ENCODE data around the gene TCF4. TPM values are rescaled to one million over a fixed set of nuclear protein-coding genes. Genes with fewer than 3 reads are reported as not detected.

Gene TCF4
- polyA plus RNA-seq, 1 of the 3 experiments (the other 2 are of a cell fraction) = 39.1 TPM

GRCh38 chr18:55243857-55244256 is 344.1 kb downstream of the TCF4 start:
- CTCF ChIA-PET = interaction anchor here (0.7 to 4.6 kb wide), 3 partner anchors 10 to 65 kb away, joined by 3 to 27 read pairs (median 4); no protein-coding TSS in a partner anchor
- no peak for DNase-seq

GRCh38 chr18:55243255-55243654 is 344.7 kb downstream of the TCF4 start:
- 14% methylated on average over 2 of the region's 2 CpGs for WGBS (ENCODE audit: low lambda C conversion rate)
- no peak overlapping the region for H3K4me2 ChIP-seq

More at GRCh38 chr18:55243857-55244256, 344.1 kb downstream of the TCF4 start:
- H3K36me3 ChIP-seq (replicated peaks in 1 of 2; ENCODE audit: control insufficient read depth in 1 of 2, insufficient read depth in 2 of 2, low read length in 1 of 2) = peaks cover 37 to 68% of the 10 kb centered on the region in 2 experiments
- no peak overlapping the region for H2AFZ ChIP-seq (ENCODE audit: low read depth)
- POLR2A ChIA-PET = no interaction called here
- H3K27me3 ChIP-seq (ENCODE audit: insufficient read depth) = no peaks in the 10 kb centered on the region
- H4K20me1 ChIP-seq (ENCODE audit: insufficient read depth) = no peaks in the 10 kb centered on the region
- H3K9me2 ChIP-seq = no peaks in the 10 kb centered on the region
- peaks cover 34 to 50% of the 10 kb centered on the region in 2 experiments; a peak in 3 of 4 replicates for H3K4me1 ChIP-seq (ENCODE audit: control insufficient read depth in 1 of 2, insufficient read depth in 2 of 2, low read depth in 1 of 2, low read length in 1 of 2)
- H3K9ac ChIP-seq = no peak overlapping the region
- no peak for TF ChIP-seq TCF12 (IDR thresholded peaks at IDR 0.05)
- no peak for TF ChIP-seq POLR2AphosphoS5 (IDR thresholded peaks at IDR 0.05; ENCODE audit: low read depth, low read length)
- TF ChIP-seq SMC3 (IDR thresholded peaks at IDR 0.05; ENCODE audit: low read depth, low read length) = no peak
- no peak for TF ChIP-seq TEAD4 (IDR thresholded peaks at IDR 0.05; ENCODE audit: borderline replicate concordance, insufficient read depth)
- TF ChIP-seq RFX5 (IDR thresholded peaks at IDR 0.05; ENCODE audit: low read length) = no peak
- TF ChIP-seq CHD2 (IDR thresholded peaks at IDR 0.05; ENCODE audit: low read length, partially characterized antibody) = no peak
- TF ChIP-seq SIN3A (IDR thresholded peaks at IDR 0.05; ENCODE audit: borderline replicate concordance, low read depth, low read length) = no peak
- no peak for TF ChIP-seq USF2 (IDR thresholded peaks at IDR 0.05; ENCODE audit: borderline replicate concordance, low read depth, low read length)
- no peak for TF ChIP-seq RXRA (IDR thresholded peaks at IDR 0.05; ENCODE audit: borderline replicate concordance, low read depth)
- no peak for TF ChIP-seq ZBTB33 (IDR thresholded peaks at IDR 0.05; ENCODE audit: borderline replicate concordance, low read depth)
- TF ChIP-seq MAX (IDR thresholded peaks at IDR 0.05; ENCODE audit: low read depth) = no peak
- no peak for TF ChIP-seq RAD21 (IDR thresholded peaks at IDR 0.05; ENCODE audit: low read length)
- no peak for TF ChIP-seq ELF1 (IDR thresholded peaks at IDR 0.05)
- WGBS (ENCODE audit: low lambda C conversion rate) = 48% methylated on average over 6 of the region's 6 CpGs
- H3K9me3 ChIP-seq = no peaks in the 10 kb centered on the region
- peak overlapping the region; percentile 25 for H3K4me2 ChIP-seq
- peaks cover 12% of the 10 kb centered on the region for H3F3A ChIP-seq (replicated peaks; ENCODE audit: insufficient read depth)
- H3K27ac ChIP-seq (ENCODE audit: low read depth in 2 of 2, low read length in 1 of 2) = peak overlapping the region; percentile 61 to 86; a peak in 3 of 4 replicates
- peaks cover 10% of the 10 kb centered on the region; the same call in 1 of the 2 replicates for H3K79me2 ChIP-seq (ENCODE audit: insufficient read depth)
- no peak overlapping the region for H3K4me3 ChIP-seq (ENCODE audit: low read depth in 2 of 2, low read length in 1 of 2)

More at GRCh38 chr18:55243255-55243654, 344.7 kb downstream of the TCF4 start:
- peaks cover 30 to 54% of the 10 kb centered on the region in 2 experiments; a peak in 3 of 4 replicates for H3K4me1 ChIP-seq (ENCODE audit: control insufficient read depth in 1 of 2, insufficient read depth in 2 of 2, low read depth in 1 of 2, low read length in 1 of 2)
- no peaks in the 10 kb centered on the region for H3K9me3 ChIP-seq
- no peaks in the 10 kb centered on the region for H3K27me3 ChIP-seq (ENCODE audit: insufficient read depth)
- peaks cover 39 to 72% of the 10 kb centered on the region in 2 experiments for H3K36me3 ChIP-seq (replicated peaks in 1 of 2; ENCODE audit: control insufficient read depth in 1 of 2, insufficient read depth in 2 of 2, low read length in 1 of 2)
- H3F3A ChIP-seq (replicated peaks; ENCODE audit: insufficient read depth) = peaks cover 12% of the 10 kb centered on the region
- peaks cover 10% of the 10 kb centered on the region; the same call in 1 of the 2 replicates for H3K79me2 ChIP-seq (ENCODE audit: insufficient read depth)
- no peak overlapping the region for H3K4me3 ChIP-seq (ENCODE audit: low read depth in 2 of 2, low read length in 1 of 2)
- no peak overlapping the region for H3K9ac ChIP-seq
- POLR2A ChIA-PET = no interaction called here
- CTCF ChIA-PET = interaction anchor here (4.6 kb wide), 1 partner anchor 9 kb away, joined by 27 read pairs; no protein-coding TSS in a partner anchor
- no peaks in the 10 kb centered on the region for H4K20me1 ChIP-seq (ENCODE audit: insufficient read depth)
- TF ChIP-seq SIN3A (IDR thresholded peaks at IDR 0.05; ENCODE audit: borderline replicate concordance, low read depth, low read length) = no peak
- peak; percentile 24; the same call in 1 of the 2 replicates for TF ChIP-seq TCF12 (IDR thresholded peaks at IDR 0.05)
- 0 out of 4 replicates have a peak, but pooled peaks of 1 of the 2 experiments have one; percentile 17 for TF ChIP-seq EP300 (IDR thresholded peaks at IDR 0.05; ENCODE audit: borderline replicate concordance in 1 of 2, low read depth in 1 of 2, low read length in 1 of 2)
- H3K9me2 ChIP-seq = no peaks in the 10 kb centered on the region
- peak overlapping the region; percentile 61 to 86; a peak in 3 of 4 replicates for H3K27ac ChIP-seq (ENCODE audit: low read depth in 2 of 2, low read length in 1 of 2)
- no peak for DNase-seq
- H2AFZ ChIP-seq (ENCODE audit: low read depth) = no peak overlapping the region
